Esophagus squamous epithelium (tissue), 4 donors: ENCODE data around the gene CPNE4.

ENCODE experiments used
- POLR2A ChIP-seq, 4 donors: fragments of 450-650 bp; IDR thresholded peaks; one replicate each; pipeline ENCODE4 v1.6.1; 2017; ENCODE audit warnings: antibody characterized with exemption in 4 of 4, mild to moderate bottlenecking in 4 of 4, moderate library complexity in 3 of 4
- TF ChIP-seq, protein P1 (sequence below), 6 experiments: fragments of 450-650 bp in 4 of 6; fragments of 200-600 bp in 2 of 6; sonication (generic) in 2 of 6; IDR thresholded peaks; one replicate each; pipeline ENCODE4 v1.5.1; 2016 to 2019; ENCODE audit warnings: antibody characterized with exemption in 6 of 6, mild to moderate bottlenecking in 4 of 6, moderate library complexity in 4 of 6

DNA sequence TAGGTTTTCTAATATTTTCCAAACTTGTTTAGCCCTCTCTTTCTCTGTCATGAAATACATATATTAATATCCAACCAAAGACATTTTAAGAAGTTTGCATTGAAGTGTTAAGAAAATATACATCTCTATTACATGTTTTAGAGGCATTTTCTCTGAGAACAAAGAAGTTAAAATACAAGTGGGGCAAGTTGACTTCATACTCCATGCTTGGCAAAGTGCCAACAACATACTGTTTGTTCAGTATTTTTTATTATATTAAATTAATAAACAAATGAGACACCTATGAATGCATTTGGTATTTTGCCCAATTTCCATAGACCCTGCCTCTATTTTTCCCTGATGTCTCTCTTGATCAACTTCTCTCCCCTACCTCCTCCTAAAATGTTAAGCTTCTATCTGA lies 299.3 kb downstream of the CPNE4 start:
- no peak for TF ChIP-seq POLR2A (IDR thresholded peaks at IDR 0.05)
- TF ChIP-seq, protein P1, sequence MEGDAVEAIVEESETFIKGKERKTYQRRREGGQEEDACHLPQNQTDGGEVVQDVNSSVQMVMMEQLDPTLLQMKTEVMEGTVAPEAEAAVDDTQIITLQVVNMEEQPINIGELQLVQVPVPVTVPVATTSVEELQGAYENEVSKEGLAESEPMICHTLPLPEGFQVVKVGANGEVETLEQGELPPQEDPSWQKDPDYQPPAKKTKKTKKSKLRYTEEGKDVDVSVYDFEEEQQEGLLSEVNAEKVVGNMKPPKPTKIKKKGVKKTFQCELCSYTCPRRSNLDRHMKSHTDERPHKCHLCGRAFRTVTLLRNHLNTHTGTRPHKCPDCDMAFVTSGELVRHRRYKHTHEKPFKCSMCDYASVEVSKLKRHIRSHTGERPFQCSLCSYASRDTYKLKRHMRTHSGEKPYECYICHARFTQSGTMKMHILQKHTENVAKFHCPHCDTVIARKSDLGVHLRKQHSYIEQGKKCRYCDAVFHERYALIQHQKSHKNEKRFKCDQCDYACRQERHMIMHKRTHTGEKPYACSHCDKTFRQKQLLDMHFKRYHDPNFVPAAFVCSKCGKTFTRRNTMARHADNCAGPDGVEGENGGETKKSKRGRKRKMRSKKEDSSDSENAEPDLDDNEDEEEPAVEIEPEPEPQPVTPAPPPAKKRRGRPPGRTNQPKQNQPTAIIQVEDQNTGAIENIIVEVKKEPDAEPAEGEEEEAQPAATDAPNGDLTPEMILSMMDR (IDR thresholded peaks at IDR 0.05) = no peak
